ENCODE results near the gene PUM1.
"Not testable (repeated sequence)": the region's sequence is repeated elsewhere in the genome, so short reads cannot be mapped to it uniquely, and the experiment has no call there.

Gene PUM1

DNA sequence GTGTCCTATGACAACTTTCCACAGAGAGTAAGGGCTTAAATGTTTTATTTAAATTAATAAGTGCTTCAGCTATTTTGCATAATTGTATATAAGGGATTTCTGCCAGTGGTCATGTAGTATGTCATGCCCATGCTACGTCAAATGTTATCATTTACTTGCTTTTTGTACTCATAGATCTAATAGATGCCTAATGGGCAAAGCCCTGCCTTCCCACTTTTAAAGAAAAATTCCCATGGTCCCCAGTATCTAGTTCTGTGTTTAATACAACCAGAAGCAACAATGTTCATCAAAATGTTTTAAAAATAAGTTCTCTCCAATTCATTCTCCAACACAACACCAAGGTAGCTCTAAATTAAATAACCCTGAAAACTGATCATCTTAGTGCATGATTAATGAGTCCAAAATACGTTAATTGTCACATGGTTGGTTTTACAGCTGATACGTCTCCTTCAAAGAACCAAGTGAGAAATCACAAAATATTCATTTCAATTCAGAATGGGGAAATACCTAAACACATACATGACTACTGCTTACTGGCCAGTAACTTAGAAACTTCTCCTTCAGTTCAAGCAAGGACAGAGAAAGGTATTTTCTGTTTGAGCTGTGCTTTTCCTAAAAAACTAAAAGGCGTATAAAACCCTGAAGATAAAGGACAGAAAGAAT lies 107.8 kb downstream of the PUM1 start:
- DNase-seq: no peak

DNA sequence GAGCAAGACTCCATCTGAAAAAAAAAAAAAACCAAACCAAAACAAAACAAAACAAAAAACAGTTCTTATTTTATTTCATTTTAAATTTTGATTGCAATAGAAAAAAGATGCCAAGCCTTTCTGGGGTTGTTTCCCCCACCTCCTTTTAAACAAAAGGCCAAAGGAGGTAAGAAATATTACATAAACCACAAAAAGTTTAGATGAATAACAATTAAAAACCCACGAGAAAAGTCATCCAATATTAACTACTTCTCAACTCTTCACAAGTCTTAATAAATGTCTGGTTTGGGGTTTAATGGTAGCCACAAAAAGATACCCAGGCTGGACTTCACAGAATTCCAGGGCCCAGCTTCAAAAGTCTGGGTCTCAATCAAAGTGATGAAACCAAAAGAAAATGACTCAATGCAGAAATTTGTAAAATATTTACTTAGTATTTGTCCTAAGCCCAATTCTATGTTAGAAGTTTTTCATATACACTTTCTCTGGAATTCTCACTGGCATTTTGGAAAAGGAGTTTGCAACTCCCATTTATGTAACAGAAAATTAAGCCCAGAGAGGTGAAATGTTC lies 110.0 kb downstream of the PUM1 start:
- no peak for DNase-seq

DNA sequence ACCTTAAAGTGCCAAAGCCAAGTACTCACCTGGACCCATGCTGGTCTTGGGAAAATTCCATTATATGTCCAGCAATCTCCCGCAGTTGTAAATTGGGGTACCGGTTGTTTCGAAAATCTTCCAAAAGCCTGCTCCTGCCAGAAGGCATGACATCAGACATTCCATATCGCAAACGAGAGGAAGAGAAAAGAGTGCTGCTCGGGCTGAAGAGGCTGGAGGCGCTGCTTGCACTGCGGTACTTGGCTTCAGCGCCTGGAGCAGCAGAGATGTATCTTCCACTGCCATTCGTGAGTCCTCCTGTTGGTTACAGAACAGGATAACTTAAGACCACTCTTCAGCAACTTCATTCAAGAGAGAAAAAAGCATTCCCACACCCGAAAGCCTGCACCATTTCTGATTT lies 111.8 kb downstream of the PUM1 start:
- DNase-seq: no peak

- DNase-seq: no peak
Measured at GRCh38 chr1:30952098-30952497, 113.4 kb downstream of the PUM1 start.

- DNase-seq: no peak
Measured at GRCh38 chr1:30950700-30951099, 114.8 kb downstream of the PUM1 start.

GRCh38 chr1:30950053-30950452 lies 115.5 kb downstream of the PUM1 start:
- no peak for DNase-seq

GRCh38 chr1:30949487-30949838 lies 116.1 kb downstream of the PUM1 start:
- not testable (repeated sequence) for DNase-seq

DNA sequence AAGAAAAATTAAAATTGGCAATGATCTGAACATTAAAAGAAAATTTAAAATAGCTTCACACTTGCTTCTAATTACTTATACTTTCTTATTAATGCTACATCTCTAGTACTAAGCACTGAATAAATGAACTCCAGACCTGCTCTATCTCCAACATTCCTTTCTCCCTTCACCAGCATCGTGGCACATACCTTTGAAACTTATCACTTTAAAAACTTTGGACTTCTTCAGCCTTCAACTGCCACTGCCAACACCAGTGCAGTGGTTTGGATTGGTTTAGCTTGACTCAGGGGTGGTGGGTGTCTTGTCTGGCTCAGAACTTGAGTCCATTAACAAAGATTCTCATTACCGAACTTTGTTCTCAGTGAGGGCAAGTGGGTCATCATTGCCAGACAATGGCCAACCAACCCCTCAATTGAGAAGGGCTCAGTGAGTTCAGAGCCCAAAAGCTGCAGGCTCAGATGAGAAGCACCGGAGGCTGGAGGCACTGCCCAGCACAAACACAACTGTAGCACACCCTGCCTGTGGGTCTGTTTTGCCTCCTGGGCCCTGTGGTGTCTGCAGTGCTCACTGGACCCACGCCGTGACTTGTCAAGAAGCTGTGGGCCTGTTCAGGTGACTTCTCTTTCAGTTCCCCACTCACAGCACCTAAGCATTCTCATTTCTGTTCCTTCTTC lies 116.6 kb downstream of the PUM1 start:
- DNase-seq: not testable (repeated sequence)

- no peak for DNase-seq
Measured at GRCh38 chr1:30948278-30948677, 117.2 kb downstream of the PUM1 start.

- no peak for DNase-seq
Measured at GRCh38 chr1:30947212-30947611, 118.3 kb downstream of the PUM1 start.

DNA sequence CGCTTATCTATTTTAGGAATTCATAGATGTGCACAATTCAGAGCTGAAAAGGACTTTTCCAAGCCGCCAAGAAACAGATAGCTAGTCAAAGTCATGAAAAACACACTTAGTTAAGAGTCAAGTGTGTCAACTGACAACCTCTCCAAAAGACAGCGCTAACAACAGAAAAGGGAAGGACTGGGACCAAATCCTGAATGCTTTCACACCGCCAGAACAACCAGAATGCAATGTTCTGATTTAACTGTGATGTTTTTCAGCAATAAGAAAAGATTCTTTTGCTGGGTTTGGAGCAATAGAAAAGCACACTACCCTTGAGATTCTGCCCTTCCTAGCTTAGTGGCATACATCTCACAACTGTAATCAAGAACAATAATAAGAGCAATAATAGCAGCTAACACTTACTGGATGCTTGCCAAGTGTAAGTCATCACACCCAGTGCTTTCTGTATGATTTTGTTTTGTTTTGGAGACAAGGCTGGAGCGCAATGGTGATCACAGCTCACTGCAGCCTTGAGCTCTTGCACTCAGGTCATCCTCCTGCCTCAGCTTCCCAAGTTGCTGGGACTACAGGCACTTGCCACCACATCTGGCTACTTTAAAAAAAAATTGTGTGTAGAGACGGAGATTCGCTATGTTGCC lies 123.1 kb downstream of the PUM1 start:
- no peak for DNase-seq

GRCh38 chr1:30940541-30940940 lies 125.0 kb downstream of the PUM1 start:
- no peak for DNase-seq

DNA sequence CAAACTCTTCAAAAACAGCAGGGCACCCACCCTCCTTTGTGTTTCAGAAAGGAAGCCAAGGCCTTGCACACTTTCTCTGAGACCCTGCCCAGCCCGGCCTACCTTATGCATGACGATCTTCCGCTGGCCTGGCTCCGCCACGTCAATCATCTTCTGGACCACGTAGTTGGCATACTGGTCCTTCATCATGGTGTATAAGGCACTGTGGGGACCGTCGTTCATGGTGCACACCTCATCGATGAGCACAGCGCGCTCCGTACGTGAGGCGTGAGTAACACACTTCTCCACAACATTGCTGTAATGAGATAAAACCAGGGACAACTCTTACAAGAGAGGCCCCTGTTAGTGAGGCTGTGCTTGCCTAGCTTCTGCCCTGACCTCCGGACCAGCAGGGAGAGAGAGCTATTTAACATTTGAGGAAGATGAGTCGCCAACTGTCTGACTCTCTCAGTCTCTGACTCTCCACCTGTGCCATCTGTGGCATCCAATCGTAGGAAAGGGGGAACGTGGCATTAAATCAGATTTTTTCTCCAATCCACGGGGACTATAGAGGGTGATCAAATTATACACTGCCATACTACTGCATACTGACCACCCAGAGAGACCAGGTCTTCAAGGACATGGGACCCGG lies 128.9 kb downstream of the PUM1 start:
- DNase-seq: no peak

GRCh38 chr1:30935758-30936157 lies 129.8 kb downstream of the PUM1 start:
- not testable (repeated sequence) for DNase-seq

DNA sequence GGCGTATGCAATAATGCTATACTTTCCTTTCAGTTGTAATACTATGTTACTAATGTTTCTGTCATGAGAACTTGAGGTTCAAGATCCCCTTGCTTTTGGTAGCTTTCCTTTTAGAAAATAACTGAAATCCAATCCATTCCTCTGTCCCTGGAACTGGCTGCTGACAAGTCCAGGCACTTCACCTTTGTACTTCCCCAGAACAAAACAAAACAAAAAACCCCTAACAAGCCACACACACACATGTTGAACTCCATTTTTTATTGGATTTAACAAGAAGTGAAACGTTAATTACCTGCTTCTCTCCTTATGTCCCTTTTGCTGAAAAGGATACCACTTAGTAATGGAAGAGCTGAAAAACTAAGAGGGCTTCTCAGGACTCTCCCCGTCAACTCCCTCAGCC lies 130.9 kb downstream of the PUM1 start:
- DNase-seq: no peak

GRCh38 chr1:30933874-30934252 lies 131.7 kb downstream of the PUM1 start:
- no peak for DNase-seq

DNA sequence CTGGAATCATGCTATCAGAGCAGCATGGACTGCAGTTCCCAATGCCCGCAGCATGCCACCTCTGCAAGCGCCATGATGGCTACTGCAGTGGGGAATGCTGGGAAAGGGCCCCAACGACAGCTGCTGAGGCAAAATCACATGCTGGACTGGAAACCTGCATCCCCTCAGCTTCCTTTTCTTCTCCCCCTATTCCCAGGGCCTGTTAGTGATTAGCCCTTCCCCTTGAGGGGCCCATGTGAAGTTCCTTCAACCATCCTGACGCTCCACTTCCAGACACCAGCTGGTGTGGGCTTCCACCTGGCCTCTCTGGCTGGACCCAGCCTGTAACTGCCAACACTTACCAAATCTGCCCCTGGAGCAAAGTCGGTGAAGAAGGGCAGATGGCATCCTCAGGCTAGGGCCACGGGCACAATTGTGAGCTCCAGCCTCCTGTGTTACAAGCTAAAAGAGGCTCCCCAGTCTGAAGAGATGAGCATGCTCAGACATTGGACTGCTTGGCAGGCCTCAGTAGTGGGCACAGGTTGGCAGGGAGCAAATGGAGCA lies 134.8 kb downstream of the PUM1 start:
- DNase-seq: no peak

- DNase-seq: no peak
Measured at GRCh38 chr1:30929944-30930525, 135.5 kb downstream of the PUM1 start.

- DNase-seq: peak; percentile 30
Measured at GRCh38 chr1:30929135-30929889, 136.2 kb downstream of the PUM1 start.

DNA sequence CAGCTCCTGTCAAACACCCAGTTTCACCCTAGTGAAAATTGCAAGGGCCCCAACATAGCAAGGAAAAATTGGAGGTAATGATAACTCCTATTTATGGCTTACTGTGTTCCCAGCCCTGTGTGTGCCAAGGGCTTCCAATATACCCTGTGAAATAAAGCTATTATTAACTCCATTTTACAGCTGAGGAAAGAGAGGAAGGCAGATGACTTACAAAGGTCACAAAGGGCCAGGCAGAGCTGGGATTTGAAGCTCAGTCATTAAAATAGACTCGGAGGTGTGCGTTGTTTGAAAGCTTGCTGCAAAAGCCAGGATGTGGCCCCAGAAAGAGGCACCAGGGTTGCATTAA lies 136.8 kb downstream of the PUM1 start:
- DNase-seq: no peak

- no peak for DNase-seq
Measured at GRCh38 chr1:30928171-30928570, 137.3 kb downstream of the PUM1 start.

DNA sequence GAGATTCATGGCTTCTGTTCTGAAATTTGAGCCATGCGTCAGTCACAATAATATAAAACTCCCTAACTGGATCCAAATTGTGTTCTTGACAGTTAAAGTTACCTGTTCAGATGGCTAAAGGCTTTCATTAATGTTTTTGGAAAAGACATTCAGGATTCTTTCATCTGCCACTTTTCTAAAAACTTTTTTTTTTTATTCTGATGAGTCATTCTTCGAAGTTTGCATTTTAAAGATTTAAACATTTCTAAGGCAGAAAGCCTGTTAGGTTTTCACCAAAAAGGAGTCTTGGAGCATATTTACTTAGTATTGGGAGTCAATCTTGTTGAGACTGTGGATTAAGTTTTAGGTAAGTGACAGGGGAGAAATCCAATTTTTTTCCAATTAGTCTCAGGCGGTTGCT lies 138.1 kb downstream of the PUM1 start:
- no peak for DNase-seq

Measured in NCI-H1694 treated with DMSO at 0.1 percent for 48 hours (cell line).